AG09319 (cell line): ENCODE results near the gene SLX4IP.

Source experiments
- DNase-seq: peaks from one replicate; pipeline ENCODE4 v3.0.0-alpha.2; 2010; ENCODE audit warnings: low read depth; ENCODE audit errors: extremely low read depth
- CTCF ChIP-seq: IDR thresholded peaks from 2 replicates; pipeline ENCODE4 v1.5.1; 2011; ENCODE audit warnings: low read depth, mild to moderate bottlenecking, inconsistent platforms, low read length, moderate library complexity

The SLX4IP gene

GRCh38 chr20:10655720-10656669 lies 220.9 kb downstream of the SLX4IP start:
- no peak for TF ChIP-seq CTCF
- no peak for DNase-seq

GRCh38 chr20:10657453-10657852 lies 222.3 kb downstream of the SLX4IP start:
- no peak for TF ChIP-seq CTCF
- DNase-seq: no peak

- no peak for TF ChIP-seq CTCF
- DNase-seq: no peak
Observed at GRCh38 chr20:10658051-10658823, 223.1 kb downstream of the SLX4IP start.

GRCh38 chr20:10658876-10659632 lies 223.9 kb downstream of the SLX4IP start:
- no peak for DNase-seq
- no peak for TF ChIP-seq CTCF

- DNase-seq: no peak
- TF ChIP-seq CTCF: no peak
Observed at GRCh38 chr20:10659651-10660601, 224.8 kb downstream of the SLX4IP start.

GRCh38 chr20:10660661-10661060 lies 225.6 kb downstream of the SLX4IP start:
- no peak for TF ChIP-seq CTCF
- DNase-seq: no peak
